Left forelimb (tissue), 1 donor: ENCODE results near the gene MITF.

ENCODE experiments used
- DNase-seq: peaks from one replicate; pipeline ENCODE4 v3.0.0-alpha.2; 2018; ENCODE audit warnings: low spot score

The MITF gene

DNA sequence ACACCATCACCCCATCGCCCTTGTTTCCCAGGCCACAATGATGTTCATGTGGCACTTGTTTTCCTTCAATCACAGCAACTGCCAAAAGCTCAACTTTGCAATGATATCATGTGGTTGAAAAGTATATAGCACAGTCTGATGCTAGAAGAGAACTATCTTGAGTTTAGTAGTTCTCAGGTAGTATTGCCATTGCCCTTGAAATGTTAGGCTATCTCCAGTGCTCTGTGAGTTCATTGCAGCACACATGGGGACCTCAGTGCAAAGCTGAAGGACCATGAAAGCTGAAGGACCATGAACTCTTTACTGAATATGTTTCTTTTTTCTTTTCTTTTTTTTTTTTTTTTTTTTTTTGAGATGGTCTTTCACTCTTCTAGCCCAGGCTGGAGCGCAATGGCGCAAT is 224.4 kb downstream of the MITF start:
- DNase-seq: no peak

DNA sequence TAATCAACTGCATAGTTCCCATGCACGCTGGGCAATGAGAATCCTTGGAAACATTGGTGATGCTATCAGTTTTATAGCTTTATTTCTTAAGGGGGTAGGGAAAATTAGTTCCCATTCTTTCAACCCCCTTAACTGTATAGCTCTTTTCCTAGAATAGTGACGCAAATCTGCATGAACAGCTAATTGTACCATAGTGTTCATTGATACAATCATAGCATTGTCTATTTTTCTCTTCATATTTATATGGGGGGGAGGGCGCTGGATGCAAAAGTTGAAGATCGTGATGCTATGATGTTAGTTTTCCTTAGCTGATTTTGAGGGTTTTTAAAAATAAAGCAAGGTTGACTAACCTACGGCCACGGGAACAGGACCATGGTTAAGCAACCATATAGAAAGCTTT is 227.9 kb downstream of the MITF start:
- DNase-seq: no peak

DNA sequence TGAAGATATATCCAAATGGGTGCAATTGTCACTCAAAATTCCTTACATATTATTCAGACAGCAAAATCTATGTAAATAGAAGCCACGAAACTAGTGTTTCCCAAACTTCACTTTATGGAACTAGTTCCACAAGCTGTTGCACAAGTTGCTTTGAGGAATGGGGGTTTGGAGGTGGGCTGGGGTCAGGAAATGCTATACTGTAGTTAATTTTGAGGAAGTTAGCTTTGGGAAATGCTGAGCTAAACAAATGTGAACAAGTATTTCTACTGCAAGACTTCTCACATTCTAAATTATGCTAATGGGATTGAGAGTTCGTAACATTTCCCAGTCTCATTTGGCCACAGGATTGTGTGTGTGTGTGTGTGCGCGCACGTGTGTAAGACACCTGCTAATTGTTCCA is 231.6 kb downstream of the MITF start:
- no peak for DNase-seq

DNA sequence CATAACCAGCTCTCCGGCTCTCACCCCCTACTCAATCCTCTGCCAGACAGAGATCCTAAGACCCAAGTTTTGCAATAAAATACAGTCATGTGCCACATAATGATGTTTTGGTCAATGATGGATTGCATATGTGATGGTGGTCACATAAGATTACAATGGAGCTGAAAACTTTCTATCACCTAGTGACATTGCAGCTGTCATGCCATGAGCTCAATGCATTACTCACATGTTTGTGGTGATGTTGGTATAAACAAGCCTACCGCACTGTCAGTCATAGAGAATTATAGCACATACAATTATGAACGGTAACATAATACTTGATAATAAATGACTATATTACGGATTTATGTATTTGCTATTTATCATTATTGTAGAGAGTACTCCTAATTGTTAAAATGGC is 233.4 kb downstream of the MITF start:
- DNase-seq: no peak

DNA sequence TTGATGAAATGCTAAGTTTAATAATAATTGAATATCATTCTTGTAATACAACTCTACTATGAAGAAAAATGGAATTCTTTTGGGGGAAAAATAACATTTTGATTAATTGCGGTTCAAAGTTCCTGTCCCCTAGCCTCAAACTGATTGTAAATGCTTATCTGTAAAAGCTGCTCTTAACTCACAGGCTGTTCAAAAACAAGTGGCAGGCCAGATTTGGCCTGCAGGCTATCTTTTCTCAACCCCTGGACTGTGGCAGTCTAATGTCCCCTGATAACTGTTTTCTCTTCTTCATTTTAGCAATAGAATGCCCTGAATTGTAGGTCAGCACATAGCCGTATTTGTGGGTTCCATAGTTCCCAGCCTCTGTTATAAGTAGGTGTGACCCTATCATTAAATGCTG is 236.8 kb downstream of the MITF start:
- DNase-seq: no peak

DNA sequence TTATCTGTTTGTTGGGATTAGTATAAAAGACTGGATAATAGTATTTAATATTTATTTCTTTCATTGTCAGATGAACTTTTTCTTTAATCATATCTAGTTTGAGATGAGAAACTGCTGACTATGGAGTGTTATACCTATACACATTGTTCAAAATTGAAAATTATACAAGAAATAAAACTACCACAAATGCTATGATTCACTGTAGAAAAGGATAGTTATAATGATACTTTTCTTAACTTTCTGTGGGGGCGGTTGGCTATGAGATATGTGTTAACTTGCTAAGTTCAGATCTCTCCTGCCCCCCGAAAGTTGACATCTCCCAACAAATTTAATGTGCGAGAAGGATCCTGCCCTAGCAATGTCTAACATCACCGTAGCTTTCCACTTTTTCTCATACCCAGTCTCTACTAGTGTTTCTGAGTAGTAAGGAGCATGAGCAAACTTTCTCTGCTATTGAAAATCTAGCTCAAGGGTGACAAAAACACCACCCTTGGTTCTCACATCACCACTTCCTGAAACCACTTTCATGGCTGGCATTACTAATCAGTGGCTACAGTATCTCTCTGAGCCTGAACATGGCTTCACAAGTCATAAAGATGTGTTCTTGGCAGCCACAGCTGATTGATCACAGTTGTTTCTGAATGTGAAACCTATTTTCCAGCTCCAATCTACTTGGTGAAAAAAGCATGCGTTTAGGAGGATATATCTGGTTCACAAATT is 244.4 kb downstream of the MITF start:
- no peak for DNase-seq

DNA sequence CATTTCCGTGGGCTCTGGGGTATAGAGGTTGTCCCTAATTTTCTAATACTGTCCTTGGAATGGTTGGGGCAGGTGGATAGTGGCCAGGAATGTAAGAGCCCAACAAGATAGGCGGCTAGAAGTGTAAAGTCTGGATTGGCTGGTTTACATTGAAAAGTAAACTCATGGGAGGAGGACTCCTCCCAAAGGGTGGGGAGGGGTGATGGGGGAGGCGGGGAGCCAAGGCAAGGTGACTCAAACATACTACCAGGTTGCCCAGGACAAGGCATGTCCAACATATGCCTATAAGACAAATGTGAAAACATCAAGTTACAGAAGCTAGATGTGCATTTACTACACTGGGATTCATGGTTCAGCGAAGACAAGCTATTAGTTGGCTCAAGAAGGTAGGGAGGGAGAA is 246.0 kb downstream of the MITF start:
- no peak for DNase-seq

DNA sequence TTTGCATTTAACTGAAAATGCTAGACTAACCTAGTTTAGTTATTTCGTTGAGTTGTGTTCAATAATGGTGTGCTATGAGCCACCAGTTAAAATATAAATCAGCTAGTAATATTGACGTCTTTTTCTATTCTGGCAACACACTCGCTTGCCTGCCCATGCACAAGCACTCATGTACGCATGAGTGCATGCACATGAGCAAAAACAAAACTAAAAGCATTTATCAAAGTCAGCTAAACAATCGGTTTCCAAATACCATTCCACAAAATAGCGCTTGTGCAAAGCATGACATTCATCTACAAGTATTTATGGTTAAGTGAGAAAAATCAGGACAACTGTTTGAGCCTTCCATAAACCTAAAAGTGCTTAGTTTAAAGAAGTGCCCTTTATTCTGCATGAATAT is 247.2 kb downstream of the MITF start:
- no peak for DNase-seq

DNA sequence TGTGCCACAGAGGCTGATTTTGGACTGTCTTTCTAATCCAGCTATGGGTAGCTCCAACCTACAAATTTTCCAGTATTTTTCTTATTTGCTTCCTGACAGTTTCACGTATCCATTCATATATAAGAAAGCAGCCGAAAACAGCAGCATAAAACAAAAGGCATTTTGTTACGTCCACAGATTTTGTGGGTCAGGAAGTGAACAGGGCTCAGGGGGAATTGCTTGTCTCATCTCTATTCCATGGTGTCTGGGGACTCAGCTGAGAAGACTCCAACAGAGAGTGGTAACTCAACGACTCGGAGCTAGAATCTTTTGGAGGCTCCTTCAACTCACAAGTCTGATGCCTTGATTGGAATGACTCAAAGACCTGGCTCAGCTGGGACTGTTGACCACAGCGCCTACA is 248.6 kb downstream of the MITF start:
- DNase-seq: no peak

DNA sequence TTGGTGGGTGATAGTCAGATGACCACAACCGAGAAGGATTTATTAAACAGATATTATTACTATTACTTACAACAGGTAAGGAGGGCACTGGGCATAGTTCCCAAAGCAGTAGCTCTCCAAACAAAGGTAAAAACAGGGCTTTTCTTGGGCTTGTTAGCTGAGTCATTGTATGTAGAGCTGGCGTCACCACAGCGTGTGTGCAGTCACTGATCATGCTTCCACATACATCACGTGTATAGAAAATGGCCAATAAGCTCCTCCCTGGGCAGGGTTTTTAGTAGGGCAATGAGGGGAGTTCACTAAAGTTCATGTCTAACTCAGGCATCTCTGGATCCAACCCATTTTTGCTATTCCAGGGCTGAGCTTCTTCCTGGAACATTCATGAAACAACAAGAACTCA is 254.5 kb downstream of the MITF start:
- DNase-seq: no peak

DNA sequence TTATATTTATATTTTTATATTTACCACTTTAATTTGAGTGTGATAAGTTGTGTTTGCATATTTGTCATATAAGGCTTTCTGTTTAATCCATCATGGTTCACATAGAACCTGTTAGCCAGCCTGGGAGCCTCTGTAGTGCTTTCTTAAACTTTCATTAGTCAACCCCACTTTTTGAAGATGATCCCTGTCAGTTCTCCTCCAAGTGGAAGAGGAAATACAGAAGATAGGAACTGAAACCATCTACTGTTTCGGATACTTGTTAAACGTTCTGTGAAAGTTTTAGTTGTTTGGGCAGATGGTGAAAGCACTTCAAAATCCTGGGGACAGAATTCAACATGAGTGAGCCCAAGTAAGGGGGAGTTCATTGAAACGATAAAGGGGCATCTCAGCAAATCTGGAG is 255.7 kb downstream of the MITF start:
- DNase-seq: no peak

DNA sequence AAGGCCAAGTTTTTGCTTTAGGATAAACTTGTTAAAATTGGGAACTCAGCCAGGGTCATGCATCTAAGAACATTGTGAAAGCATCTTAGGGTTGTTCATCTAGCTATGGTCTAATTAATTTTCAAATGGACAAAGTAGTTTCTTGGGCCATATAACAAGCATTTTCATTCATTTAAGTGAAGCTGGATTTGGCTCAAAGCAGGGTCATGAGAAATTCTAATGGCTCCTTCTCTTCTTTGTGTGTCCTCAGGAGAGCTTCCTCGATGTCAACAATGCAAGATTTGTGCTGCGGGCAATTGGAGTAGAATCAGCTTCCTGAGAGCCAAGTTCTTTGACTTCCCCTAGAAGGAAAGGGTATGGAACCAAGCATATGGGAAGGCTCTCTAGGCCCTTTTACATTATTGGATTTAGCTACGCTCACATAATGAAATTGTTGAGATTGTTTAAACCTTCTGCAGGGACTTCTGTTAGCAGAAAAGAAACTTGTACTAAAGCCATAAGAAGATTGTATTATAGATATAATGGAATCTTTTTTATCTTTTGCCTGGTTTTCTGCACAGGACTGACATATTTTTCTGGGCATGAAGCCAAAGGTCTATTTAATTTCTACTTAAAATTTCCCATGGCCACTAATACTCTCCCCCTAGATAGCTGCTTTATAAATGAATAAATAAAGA is 258.5 kb downstream of the MITF start:
- DNase-seq: no peak

DNA sequence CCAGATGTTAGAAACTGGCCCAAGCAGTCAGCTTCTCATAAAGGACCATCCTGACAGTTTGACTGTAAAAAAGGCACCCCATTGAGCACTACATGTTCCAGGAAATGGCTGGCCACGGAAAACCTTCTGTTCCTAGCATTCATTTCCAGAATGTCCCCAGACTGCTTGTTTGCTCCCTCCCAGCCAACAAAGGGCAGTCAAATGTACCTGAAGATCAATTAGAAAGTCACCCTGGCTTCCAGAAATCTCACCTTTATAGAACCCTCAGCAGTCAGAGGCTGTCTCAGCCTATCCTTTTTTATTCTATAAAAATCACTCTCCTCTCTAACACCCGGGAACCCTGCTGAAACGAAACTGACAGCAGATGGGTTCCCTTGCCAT is 259.5 kb downstream of the MITF start:
- DNase-seq: no peak

DNA sequence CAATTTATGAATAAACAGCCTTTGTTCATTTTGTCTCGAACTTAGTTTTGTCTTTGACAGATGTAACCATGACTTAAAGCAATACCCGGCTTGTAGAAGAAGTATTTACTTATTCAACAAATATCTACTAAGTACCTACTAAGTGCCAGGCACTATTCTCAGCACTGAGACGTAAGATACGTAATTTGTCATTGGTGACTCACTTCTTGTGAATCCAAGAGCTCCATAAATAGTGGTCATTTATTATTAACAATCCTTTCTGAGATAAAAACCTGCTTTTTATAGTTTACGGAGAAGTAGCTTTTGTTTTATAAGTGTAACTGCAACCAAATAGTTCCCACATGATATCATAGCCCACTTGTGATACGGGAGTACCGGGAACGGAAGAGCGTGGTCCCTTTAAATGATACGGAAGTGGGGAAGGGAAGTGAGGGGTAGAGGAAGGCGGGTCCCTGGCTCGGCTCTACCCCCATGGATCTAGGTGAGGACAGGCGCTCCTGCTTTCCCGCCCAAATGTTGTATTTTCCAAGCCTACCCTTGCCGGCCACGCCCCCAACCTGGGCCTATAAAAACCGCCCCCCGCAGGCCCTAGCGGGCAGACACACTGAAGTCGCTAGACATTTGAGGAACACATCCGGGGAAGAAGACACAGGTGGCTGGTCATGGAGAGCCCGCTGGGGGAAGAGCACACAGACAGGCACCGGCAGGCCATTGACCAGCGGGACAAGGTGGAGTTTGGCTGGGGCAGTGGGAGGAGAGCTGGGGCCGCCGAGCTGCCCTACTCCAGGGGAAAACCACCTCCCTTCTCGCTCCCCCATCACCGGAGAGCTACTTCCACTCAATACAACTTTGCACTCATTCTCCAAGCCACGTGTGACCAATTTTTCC is 260.1 kb downstream of the MITF start, which contains the start of gene SAMMSON:
Gene SAMMSON, plus strand, starts transcription at position 594 of the 888 bp plus-strand sequence.
- no peak for DNase-seq

DNA sequence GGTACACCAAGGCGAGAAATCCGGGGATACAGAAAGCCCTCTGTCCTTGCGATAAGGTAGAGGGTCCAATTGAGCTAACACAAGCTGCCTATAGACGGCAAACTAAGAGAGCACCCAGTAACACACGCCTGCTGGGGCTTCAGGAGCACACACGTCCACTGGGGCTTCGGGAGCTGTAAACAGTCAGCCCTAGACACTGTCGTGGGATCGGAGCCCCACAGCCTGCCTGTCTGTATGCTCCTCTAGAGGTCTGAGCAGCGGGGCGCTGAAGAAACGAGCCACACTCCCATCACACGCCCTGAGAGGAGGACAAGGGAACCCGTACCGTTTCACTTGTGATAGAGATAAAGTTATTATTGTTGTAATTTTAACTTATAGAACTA is 260.8 kb downstream of the MITF start:
- DNase-seq: no peak

DNA sequence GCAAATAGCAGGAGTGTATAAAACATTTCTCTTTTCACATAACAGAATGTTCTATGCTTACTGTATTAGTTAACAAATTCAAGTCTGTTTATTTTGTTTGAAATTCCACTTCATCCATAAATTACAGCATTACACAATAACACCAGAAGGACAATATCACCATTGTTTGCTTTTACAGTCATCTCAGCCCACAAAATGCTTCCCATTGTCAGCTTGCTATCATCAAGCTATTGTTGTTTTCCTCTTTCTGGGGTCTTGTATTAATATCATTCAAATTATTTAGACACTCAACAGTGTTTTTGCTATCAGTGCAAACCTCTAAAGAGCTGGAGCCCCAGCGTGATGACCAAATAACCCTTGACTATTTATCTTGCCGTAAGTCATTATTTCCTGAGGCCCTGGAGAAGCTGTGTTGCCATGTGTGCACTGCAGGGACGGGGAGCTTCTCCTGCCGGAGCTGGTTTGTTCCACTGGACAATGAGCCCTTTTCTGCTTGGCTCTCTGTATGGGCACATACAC is 261.4 kb downstream of the MITF start:
- DNase-seq: no peak

DNA sequence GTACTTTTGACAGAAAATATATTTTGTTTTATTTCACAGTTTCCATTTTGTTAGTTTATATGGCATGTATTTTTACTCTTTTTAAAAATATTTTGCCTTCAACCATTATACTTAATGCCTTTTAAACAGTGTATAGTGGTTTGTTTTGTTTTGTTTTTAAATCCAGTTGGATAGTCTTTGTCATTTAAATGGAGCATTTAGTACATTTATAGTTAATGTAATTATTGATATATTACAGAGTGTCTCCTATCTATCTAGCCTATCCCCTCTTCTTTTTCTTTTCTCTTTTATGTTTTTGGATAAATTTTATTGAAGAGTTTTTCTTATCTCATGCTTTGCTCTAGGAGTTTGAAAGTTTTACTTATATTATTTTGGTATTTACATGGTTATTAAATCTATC is 263.9 kb downstream of the MITF start:
- no peak for DNase-seq

DNA sequence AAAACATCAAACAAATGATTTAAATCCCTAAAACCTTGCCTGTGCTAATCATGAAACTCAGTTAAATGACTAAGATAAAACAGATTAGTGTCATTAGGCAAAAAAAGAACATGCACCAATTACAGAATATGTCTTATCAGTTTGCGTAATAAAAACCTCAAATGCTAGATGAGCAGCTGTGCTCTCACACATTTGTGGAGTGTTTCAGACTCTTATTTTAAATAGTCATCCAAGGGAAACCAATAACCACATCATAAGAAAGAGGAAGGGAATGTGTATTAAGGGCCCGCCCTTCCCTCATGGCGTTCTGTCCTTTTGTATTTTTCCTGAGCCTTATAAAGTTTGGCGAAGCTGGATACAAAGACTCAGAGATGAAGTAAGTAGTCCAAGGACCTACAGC is 266.8 kb downstream of the MITF start:
- DNase-seq: no peak

DNA sequence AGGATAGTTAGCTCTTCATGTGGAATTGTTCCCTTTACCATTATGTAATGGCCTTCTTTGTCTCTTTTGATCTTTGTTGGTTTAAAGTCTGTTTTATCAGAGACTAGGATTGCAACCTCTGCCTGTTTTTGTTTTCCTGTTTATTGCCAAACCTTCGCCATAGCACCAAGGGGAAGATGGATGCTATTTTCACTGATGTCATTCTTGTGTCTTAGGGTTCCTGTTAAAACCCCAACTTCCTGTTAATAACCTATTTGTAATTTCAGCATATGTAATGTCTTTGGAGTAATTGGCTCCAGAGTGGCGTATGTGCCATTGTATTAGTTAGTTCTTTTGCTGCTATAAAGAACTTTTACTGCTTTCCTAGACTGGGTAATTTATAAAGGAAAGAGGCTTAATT is 271.1 kb downstream of the MITF start:
- DNase-seq: no peak

DNA sequence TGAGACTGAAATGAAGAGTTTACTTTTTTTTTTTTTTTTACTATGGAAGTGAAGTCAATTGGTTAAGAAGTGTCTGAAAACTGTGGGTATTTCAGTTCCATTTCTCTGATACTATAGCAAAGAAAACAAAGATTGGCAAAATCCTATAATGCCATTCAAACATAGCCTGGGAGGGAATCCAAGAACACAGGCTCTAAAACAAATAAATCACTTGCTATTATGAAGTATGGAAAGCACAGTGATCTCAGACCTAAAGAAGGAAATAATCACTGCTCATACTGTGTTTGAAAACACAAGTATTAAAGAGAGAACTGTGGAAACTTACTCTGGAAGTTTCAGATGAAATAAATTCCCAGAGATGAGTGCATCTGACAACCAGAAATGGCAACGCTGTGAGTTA is 272.3 kb downstream of the MITF start:
- DNase-seq: no peak
